ENCODE data around the gene ATF7IP2.

- TF ChIP-seq CTCF (IDR thresholded peaks at IDR 0.05; ENCODE audit: insufficient read depth, low read length, poor library complexity, severe bottlenecking), result no peak
- no peak for TF ChIP-seq EZH2phosphoT487 (conservative IDR thresholded peaks at IDR 0.05; ENCODE audit: low read length)
Observed at GRCh38 chr16:10500582-10500981, 114.7 kb downstream of the ATF7IP2 start.

Measured in SU-DHL-6 (cell line).